Measurements from ENCODE around the gene STX16.

Gene STX16

DNA sequence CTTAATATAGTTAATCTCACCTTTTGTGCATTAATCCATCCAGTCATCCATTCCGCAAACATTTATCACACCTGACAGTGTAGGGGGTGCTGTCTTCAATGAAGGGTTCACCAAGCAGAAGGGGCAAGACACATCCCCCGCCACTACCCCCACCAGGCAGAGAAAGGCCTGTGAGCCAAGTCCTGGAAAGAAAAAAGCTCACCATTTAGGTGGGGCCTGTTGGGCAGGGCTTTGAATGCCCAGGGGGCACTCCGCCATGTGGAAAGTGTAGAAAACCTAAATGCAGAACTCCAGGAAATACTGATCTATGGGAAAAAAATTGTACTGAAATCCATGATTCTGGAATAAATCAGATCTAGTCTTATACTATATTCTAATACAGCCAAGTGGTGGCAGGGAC is 4.8 kb upstream of the STX16 start:
- TF ChIP-seq CEBPB (IDR thresholded peaks at IDR 0.05) (no peak), FOXM1 (IDR thresholded peaks at IDR 0.05; ENCODE audit: borderline replicate concordance, low read depth) (no peak), CREB1 (IDR thresholded peaks at IDR 0.05; ENCODE audit: low read depth) (no peak), TAF1 (IDR thresholded peaks at IDR 0.05; ENCODE audit: low read depth) (no peak), ZBTB7A (IDR thresholded peaks at IDR 0.05; ENCODE audit: low read depth) (no peak), RAD21 (IDR thresholded peaks at IDR 0.05; ENCODE audit: low read depth) (no peak), EP300 (IDR thresholded peaks at IDR 0.05; ENCODE audit: borderline replicate concordance) (no peak), EGR1 (IDR thresholded peaks at IDR 0.05) (no peak)
- TF ChIP-seq, protein P1, sequence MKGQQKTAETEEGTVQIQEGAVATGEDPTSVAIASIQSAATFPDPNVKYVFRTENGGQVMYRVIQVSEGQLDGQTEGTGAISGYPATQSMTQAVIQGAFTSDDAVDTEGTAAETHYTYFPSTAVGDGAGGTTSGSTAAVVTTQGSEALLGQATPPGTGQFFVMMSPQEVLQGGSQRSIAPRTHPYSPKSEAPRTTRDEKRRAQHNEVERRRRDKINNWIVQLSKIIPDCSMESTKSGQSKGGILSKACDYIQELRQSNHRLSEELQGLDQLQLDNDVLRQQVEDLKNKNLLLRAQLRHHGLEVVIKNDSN (IDR thresholded peaks at IDR 0.05), result no peak
- TF ChIP-seq, protein P2, sequence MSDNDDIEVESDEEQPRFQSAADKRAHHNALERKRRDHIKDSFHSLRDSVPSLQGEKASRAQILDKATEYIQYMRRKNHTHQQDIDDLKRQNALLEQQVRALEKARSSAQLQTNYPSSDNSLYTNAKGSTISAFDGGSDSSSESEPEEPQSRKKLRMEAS (IDR thresholded peaks at IDR 0.05), result no peak
- TF ChIP-seq, protein P3, sequence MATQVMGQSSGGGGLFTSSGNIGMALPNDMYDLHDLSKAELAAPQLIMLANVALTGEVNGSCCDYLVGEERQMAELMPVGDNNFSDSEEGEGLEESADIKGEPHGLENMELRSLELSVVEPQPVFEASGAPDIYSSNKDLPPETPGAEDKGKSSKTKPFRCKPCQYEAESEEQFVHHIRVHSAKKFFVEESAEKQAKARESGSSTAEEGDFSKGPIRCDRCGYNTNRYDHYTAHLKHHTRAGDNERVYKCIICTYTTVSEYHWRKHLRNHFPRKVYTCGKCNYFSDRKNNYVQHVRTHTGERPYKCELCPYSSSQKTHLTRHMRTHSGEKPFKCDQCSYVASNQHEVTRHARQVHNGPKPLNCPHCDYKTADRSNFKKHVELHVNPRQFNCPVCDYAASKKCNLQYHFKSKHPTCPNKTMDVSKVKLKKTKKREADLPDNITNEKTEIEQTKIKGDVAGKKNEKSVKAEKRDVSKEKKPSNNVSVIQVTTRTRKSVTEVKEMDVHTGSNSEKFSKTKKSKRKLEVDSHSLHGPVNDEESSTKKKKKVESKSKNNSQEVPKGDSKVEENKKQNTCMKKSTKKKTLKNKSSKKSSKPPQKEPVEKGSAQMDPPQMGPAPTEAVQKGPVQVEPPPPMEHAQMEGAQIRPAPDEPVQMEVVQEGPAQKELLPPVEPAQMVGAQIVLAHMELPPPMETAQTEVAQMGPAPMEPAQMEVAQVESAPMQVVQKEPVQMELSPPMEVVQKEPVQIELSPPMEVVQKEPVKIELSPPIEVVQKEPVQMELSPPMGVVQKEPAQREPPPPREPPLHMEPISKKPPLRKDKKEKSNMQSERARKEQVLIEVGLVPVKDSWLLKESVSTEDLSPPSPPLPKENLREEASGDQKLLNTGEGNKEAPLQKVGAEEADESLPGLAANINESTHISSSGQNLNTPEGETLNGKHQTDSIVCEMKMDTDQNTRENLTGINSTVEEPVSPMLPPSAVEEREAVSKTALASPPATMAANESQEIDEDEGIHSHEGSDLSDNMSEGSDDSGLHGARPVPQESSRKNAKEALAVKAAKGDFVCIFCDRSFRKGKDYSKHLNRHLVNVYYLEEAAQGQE (IDR thresholded peaks at IDR 0.05; ENCODE audit: low read depth), result no peak

DNA sequence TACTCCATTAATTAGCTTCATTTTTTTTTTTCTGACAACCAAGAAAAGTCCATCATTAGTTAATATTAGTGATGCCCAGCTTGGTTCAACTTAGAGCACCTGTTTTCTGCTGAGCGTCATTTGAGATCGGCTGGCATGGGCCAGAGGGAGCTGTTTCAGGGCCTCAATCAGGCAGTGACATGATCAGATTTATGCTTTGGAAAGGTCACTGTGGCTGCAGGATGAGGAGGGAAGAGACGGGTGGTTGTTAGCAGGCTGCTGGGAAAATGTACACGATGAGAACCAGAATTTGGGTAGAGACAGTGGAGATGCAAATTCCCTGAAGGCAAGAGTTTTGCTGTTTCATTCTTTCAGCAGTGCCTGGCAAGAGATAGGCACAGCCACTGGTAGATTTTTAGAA is 4.4 kb upstream of the STX16 start:
- no peak for TF ChIP-seq CREB1 (IDR thresholded peaks at IDR 0.05; ENCODE audit: low read depth)
- TF ChIP-seq NFIC (IDR thresholded peaks at IDR 0.05), result no peak
- TF ChIP-seq TEAD4 (IDR thresholded peaks at IDR 0.05), result no peak
- no peak for TF ChIP-seq ZBTB7A (IDR thresholded peaks at IDR 0.05; ENCODE audit: low read depth)
- TF ChIP-seq CEBPB (IDR thresholded peaks at IDR 0.05), result no peak
- TF ChIP-seq EGR1 (IDR thresholded peaks at IDR 0.05), result no peak
- no peak for TF ChIP-seq TCF12 (IDR thresholded peaks at IDR 0.05; ENCODE audit: low read depth)
- TF ChIP-seq FOXM1 (IDR thresholded peaks at IDR 0.05; ENCODE audit: borderline replicate concordance, low read depth), result no peak
- TF ChIP-seq EP300 (IDR thresholded peaks at IDR 0.05; ENCODE audit: borderline replicate concordance), result no peak
- TF ChIP-seq, protein P3 (IDR thresholded peaks at IDR 0.05; ENCODE audit: low read depth), result no peak
- TF ChIP-seq, protein P1 (IDR thresholded peaks at IDR 0.05), result no peak
- TF ChIP-seq, protein P2 (IDR thresholded peaks at IDR 0.05), result no peak
- TF ChIP-seq RAD21 (IDR thresholded peaks at IDR 0.05; ENCODE audit: low read depth), result no peak

DNA sequence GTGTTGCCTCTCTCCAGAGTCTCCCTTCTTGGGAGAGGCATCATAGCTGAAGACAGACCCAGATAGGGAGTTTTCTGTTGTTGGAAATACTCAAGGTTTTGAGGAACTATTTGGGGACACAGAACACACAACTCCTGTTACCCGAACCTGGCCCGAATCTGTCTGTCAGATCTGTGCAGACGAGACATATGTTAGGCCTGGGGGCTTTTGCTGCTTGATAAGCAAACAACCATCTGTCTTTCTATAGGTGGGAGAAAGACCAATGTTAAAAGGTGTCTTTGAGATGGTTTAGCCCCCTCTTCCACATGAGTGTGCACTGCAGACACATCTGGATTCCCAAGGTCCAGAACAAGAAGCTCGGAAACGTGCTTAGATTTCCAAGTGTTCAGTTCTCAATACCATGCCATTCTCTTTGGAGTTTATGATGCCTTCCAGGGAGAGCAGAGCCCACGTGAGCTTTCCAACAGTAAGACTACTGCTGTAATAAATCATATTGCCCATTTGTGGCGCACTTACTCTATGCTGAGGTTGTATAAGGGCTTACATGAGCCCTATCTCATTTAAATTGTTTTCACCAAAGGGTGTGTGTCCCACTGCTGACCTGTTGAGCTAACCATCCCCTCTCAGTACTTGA is 3.8 kb upstream of the STX16 start:
- TF ChIP-seq RAD21 (IDR thresholded peaks at IDR 0.05; ENCODE audit: low read depth), result no peak
- no peak for TF ChIP-seq TEAD4 (IDR thresholded peaks at IDR 0.05)
- TF ChIP-seq TCF12 (IDR thresholded peaks at IDR 0.05; ENCODE audit: low read depth), result no peak
- no peak for TF ChIP-seq NFIC (IDR thresholded peaks at IDR 0.05)
- TF ChIP-seq CREB1 (IDR thresholded peaks at IDR 0.05; ENCODE audit: low read depth), result no peak

DNA sequence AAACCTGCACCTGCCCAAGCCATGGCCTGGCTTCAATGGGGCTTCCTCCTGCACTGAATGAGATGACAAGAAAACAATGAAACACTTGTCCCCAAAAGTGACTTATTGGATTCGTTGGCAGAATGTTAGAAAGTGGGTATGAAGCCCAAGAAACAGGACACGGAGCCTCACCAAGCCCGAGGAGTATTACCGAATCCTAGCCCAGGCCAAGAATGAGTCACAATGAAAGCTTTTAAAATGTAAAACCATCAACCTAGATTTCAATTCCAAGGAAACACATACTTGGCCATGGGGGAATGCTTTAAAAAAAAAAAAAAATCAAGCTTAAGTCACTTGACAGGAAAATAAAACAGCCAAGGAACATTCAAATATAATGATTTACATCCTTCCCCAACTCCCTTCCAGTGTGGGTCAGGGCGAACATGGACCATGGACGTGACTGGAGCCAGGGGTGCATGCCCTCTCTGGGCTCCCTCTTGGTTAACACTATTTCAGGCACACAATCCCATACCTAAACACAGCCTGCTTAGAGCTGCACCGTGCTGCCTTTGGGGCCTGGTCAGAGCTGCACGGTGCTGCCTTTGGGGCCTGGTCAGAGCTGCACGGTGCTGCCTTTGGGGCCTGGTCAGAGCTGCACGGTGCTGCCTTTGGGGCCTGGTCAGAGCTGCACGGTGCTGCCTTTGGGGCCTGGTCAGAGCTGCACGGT is 3.1 kb upstream of the STX16 start:
- no peak for TF ChIP-seq CEBPB (IDR thresholded peaks at IDR 0.05)
- no peak for TF ChIP-seq ZBTB7A (IDR thresholded peaks at IDR 0.05; ENCODE audit: low read depth)
- TF ChIP-seq EGR1 (IDR thresholded peaks at IDR 0.05), result no peak
- TF ChIP-seq, protein P3 (IDR thresholded peaks at IDR 0.05; ENCODE audit: low read depth), result no peak
- TF ChIP-seq TAF1 (IDR thresholded peaks at IDR 0.05; ENCODE audit: low read depth), result no peak
- TF ChIP-seq, protein P2 (IDR thresholded peaks at IDR 0.05), result no peak
- TF ChIP-seq, protein P1 (IDR thresholded peaks at IDR 0.05), result no peak
- no peak for TF ChIP-seq CREB1 (IDR thresholded peaks at IDR 0.05; ENCODE audit: low read depth)
- no peak for TF ChIP-seq TEAD4 (IDR thresholded peaks at IDR 0.05)
- no peak for TF ChIP-seq RAD21 (IDR thresholded peaks at IDR 0.05; ENCODE audit: low read depth)
- no peak for TF ChIP-seq EP300 (IDR thresholded peaks at IDR 0.05; ENCODE audit: borderline replicate concordance)
- TF ChIP-seq YY1 (IDR thresholded peaks at IDR 0.05; ENCODE audit: low read depth), result no peak
- no peak for TF ChIP-seq FOXM1 (IDR thresholded peaks at IDR 0.05; ENCODE audit: borderline replicate concordance, low read depth)
- no peak for TF ChIP-seq NFIC (IDR thresholded peaks at IDR 0.05)
